IMR-90 (cell line): ENCODE data around the gene CLEC4G. TPM values are rescaled to one million over a fixed set of nuclear protein-coding genes. Genes with fewer than 3 reads are reported as not detected.

Source experiments
- ATAC-seq: fragments of 200-7000 bp; cut with Tn5 transposase; 2 replicates; pipeline ENCODE4 v1.9.1; 2020; ENCODE audit warnings: low read depth, mild to moderate bottlenecking, moderate library complexity
- BruUV-seq: library from RNA; stranded (reverse); fragments of 400-500 nt; replicated peaks from 2 replicates; lab custom pipeline; 2021; lab: Mats Ljungman, UMichigan
- CTCF ChIA-PET: fragments of 300-600 bp; formaldehyde crosslinking; extraction: SDS; loops from one replicate; lab custom pipeline; 2021; ENCODE audit warnings: antibody characterized with exemption; lab: Yijun Ruan, JAX
- POLR2A ChIA-PET: fragments of 300-600 bp; sonication (Branson Sonifier 250); formaldehyde crosslinking; loops from one replicate; lab custom pipeline; 2022; ENCODE audit warnings: antibody characterized with exemption; ENCODE audit not compliant: unreplicated experiment; lab: Charles Lee
- DNase-seq: peaks from one replicate; pipeline ENCODE4 v3.0.0; 2013
- H2AFZ ChIP-seq: replicated peaks from 2 replicates; pipeline ENCODE3; 2013; ENCODE audit warnings: low read length, mild to moderate bottlenecking; ENCODE audit not compliant: poor library complexity
- H2AK5ac ChIP-seq: 2 replicates; pipeline ENCODE4 v1.6.1; 2013; ENCODE audit warnings: low read depth, low read length, inconsistent platforms
- H2AK9ac ChIP-seq: replicated peaks from 2 replicates; pipeline ENCODE3; 2013; ENCODE audit warnings: mild to moderate bottlenecking, low read depth, low read length, moderate library complexity; ENCODE audit not compliant: poor library complexity
- H2BK120ac ChIP-seq: 2 replicates; pipeline ENCODE4 v1.6.1; 2013; ENCODE audit warnings: low read depth, low read length, inconsistent platforms
- H2BK15ac ChIP-seq: 3 replicates; pipeline ENCODE4 v1.6.1; 2013; ENCODE audit warnings: low read depth, low read length, inconsistent platforms
- H2BK20ac ChIP-seq: 2 replicates; pipeline ENCODE4 v1.6.1; 2013; ENCODE audit warnings: low read depth, mild to moderate bottlenecking, inconsistent platforms, low read length, moderate library complexity
- H2BK5ac ChIP-seq: 2 replicates; pipeline ENCODE4 v1.6.1; 2013; ENCODE audit warnings: mild to moderate bottlenecking, low read depth, low read length, inconsistent platforms; ENCODE audit not compliant: poor library complexity, severe bottlenecking
- H3K14ac ChIP-seq: replicated peaks from 2 replicates; pipeline ENCODE4 v1.6.1; 2013; ENCODE audit warnings: low read depth, low read length, inconsistent platforms
- H3K18ac ChIP-seq: 2 replicates; pipeline ENCODE4 v1.6.1; 2013; ENCODE audit warnings: low read depth, low read length, control low read depth
- H3K23ac ChIP-seq: 2 replicates; pipeline ENCODE4 v1.6.1; 2013; ENCODE audit warnings: low read depth, low read length, inconsistent platforms
- H3K27ac ChIP-seq: 2 replicates; pipeline ENCODE4 v1.5.1; 2013; ENCODE audit warnings: mild to moderate bottlenecking, control low read depth, low read length; ENCODE audit not compliant: insufficient read depth
- H3K27me3 ChIP-seq: 2 replicates; pipeline ENCODE4 v1.6.1; 2013; ENCODE audit warnings: low read length; ENCODE audit not compliant: control insufficient read depth, insufficient read depth
- H3K36me3 ChIP-seq: 2 replicates; pipeline ENCODE4 v1.6.1; 2013; ENCODE audit warnings: low read length, mixed read lengths; ENCODE audit not compliant: control insufficient read depth, insufficient read depth
- H3K4ac ChIP-seq: 2 replicates; pipeline ENCODE4 v1.6.1; 2013; ENCODE audit warnings: low read depth, low read length, inconsistent platforms
- H3K4me1 ChIP-seq: 2 replicates; pipeline ENCODE4 v1.6.1; 2013; ENCODE audit warnings: low read length, mixed read lengths; ENCODE audit not compliant: control insufficient read depth, insufficient read depth
- H3K4me2 ChIP-seq: 2 replicates; pipeline ENCODE4 v1.6.1; 2013; ENCODE audit warnings: low read depth, mild to moderate bottlenecking, control low read depth, low read length, moderate library complexity
- H3K4me3 ChIP-seq: 2 replicates; pipeline ENCODE4 v1.5.1; 2013; ENCODE audit warnings: low read depth, mild to moderate bottlenecking, control low read depth, low read length, moderate library complexity; ENCODE audit not compliant: insufficient read depth
- H3K56ac ChIP-seq: 2 replicates; pipeline ENCODE4 v1.6.1; 2013; ENCODE audit warnings: low read length, inconsistent platforms; ENCODE audit not compliant: insufficient read depth; ENCODE audit errors: extremely low read depth
- H3K79me1 ChIP-seq, 2 experiments: 2 replicates each; pipeline ENCODE4 v1.6.1; 2013; ENCODE audit warnings: low read length in 2 of 2, inconsistent platforms in 1 of 2, low read depth in 1 of 2
- H3K9ac ChIP-seq: 2 replicates; pipeline ENCODE4 v1.6.1; 2013; ENCODE audit warnings: low read depth, low read length, control low read depth
- H3K9me1 ChIP-seq: 2 replicates; pipeline ENCODE4 v1.6.1; 2013; ENCODE audit warnings: low read length, inconsistent platforms; ENCODE audit not compliant: insufficient read depth
- H3K9me3 ChIP-seq: 2 replicates; pipeline ENCODE4 v1.6.1; 2013; ENCODE audit warnings: low read length; ENCODE audit not compliant: control insufficient read depth, insufficient read depth
- H4K20me1 ChIP-seq: 2 replicates; pipeline ENCODE4 v1.6.1; 2013; ENCODE audit warnings: low read length, inconsistent platforms; ENCODE audit not compliant: insufficient read depth
- H4K5ac ChIP-seq: 2 replicates; pipeline ENCODE4 v1.6.1; 2013; ENCODE audit warnings: mild to moderate bottlenecking, low read depth, low read length, control low read depth
- H4K8ac ChIP-seq, 2 experiments: 2 replicates each; pipeline ENCODE4 v1.6.1; 2013; ENCODE audit warnings: low read depth in 2 of 2, low read length in 2 of 2, control low read depth in 1 of 2, inconsistent platforms in 1 of 2
- H4K91ac ChIP-seq: 2 replicates; pipeline ENCODE4 v1.6.1; 2013; ENCODE audit warnings: low read depth, low read length, inconsistent platforms; ENCODE audit not compliant: insufficient read depth
- CTCF ChIP-seq: conservative IDR thresholded peaks from 2 replicates; pipeline ENCODE4 v1.5.1; 2012; ENCODE audit warnings: mild to moderate bottlenecking, low read depth, low read length, improper control_type of control experiment
- ELK1 ChIP-seq: fragments of 150-350 bp; IDR thresholded peaks from 2 replicates; pipeline ENCODE4 v1.6.1; 2016; ENCODE audit warnings: low read depth, mild to moderate bottlenecking, low read length, moderate library complexity, borderline replicate concordance
- FOS ChIP-seq: fragments of 150-350 bp; IDR thresholded peaks from 2 replicates; pipeline ENCODE4 v1.6.1; 2016; ENCODE audit warnings: low read depth, low read length
- MAFK ChIP-seq: IDR thresholded peaks from 2 replicates; pipeline ENCODE4 v1.6.1; 2012; ENCODE audit warnings: low read depth, low read length, improper control_type of control experiment
- MXI1 ChIP-seq: IDR thresholded peaks from 2 replicates; pipeline ENCODE4 v1.6.1; 2012; ENCODE audit warnings: low read depth, mild to moderate bottlenecking, low read length, moderate library complexity, borderline replicate concordance
- POLR2A ChIP-seq: IDR thresholded peaks from 2 replicates; pipeline ENCODE4 v1.6.1; 2012; ENCODE audit warnings: mild to moderate bottlenecking, low read depth, low read length
- RAD21 ChIP-seq: IDR thresholded peaks from 2 replicates; pipeline ENCODE4 v1.6.1; 2012; ENCODE audit warnings: low read length, improper control_type of control experiment
- SMC3 ChIP-seq: fragments of 150-350 bp; IDR thresholded peaks from 2 replicates; pipeline ENCODE4 v1.6.1; 2016; ENCODE audit warnings: low read depth, mild to moderate bottlenecking, antibody characterized with exemption, low read length, moderate library complexity
- USF2 ChIP-seq: fragments of 150-350 bp; IDR thresholded peaks from 2 replicates; pipeline ENCODE4 v1.6.1; 2017; ENCODE audit warnings: mild to moderate bottlenecking, antibody characterized with exemption, low read length, low read depth
- WGBS, 2 experiments: methylation state at CpG; one replicate each; pipeline versions ENCODE4 v1.1.5 to v1.1.7; 2013; ENCODE audit warnings: missing lambda C conversion rate in 2 of 2; ENCODE audit not compliant: insufficient read length in 1 of 2; ENCODE audit errors: extremely low coverage in 2 of 2; 5-methylcytosine and 5-hydroxymethylcytosine counted together
- dilution Hi-C: fragments of 300-500 bp; cut with HindIII; formaldehyde crosslinking; loops from one replicate; pipeline ENCODE4 v1.14.3; 2018; ENCODE audit warnings: low sequenced_read_pairs; ENCODE audit not compliant: unreplicated experiment
- in situ Hi-C: fragments of 300-500 bp; cut with MboI; formaldehyde crosslinking; loops from 3 replicates; pipeline ENCODE4 v1.14.3; 2019; ENCODE audit warnings: low sequenced_read_pairs, inconsistent platforms, mixed read lengths
- intact Hi-C: fragments of 100-400 bp; cut with micrococcal nuclease; formaldehyde crosslinking; loops from 2 replicates; pipeline ENCODE4 v1.10.0; 2022
- polyA plus RNA-seq, 3 experiments: library from polyadenylated mRNA; depleted of rRNA; stranded (reverse); fragments of >200 nt; gene quantifications; 2 replicates each; pipeline ENCODE4 v1.2.3, GENCODE V29; 2012; ENCODE audit warnings: low replicate concordance in 1 of 3
- total RNA-seq: library from RNA; depleted of rRNA; stranded (reverse); fragments of >200 nt; gene quantifications from 2 replicates; pipeline ENCODE4 v1.2.3, GENCODE V29; 2012

CLEC4G gene
- total and polyA plus RNA-seq, 2 of the 4 experiments (the other 2 are of a cell fraction), result not detected

GRCh38 chr19:7692417-7693088, 39.4 kb downstream of the CLEC4G start:
- Histone ChIP-seq H3K23ac (no peak overlapping the region), H2BK5ac (no peak overlapping the region), H2BK120ac (no peak overlapping the region), H3K9me1 (no peaks in the 10 kb centered on the region), H3K4me1 (no peaks in the 10 kb centered on the region), H2BK15ac (no peak overlapping the region), H3K27me3 (peaks cover 10% of the 10 kb centered on the region), H3K9ac (no peak overlapping the region), H4K5ac (no peak overlapping the region), H3K4ac (no peak overlapping the region), H4K8ac (no peak overlapping the region), H3K9me3 (peaks cover 2% of the 10 kb centered on the region; the same call in 1 of the 2 replicates), H3K14ac (no peak overlapping the region), H2AFZ (no peak overlapping the region), H3K36me3 (no peaks in the 10 kb centered on the region), H3K4me2 (no peak overlapping the region), H2AK5ac (no peak overlapping the region), H3K56ac (no peak overlapping the region), H3K4me3 (no peak overlapping the region), H4K20me1 (no peaks in the 10 kb centered on the region), H3K27ac (no peak overlapping the region), H2BK20ac (no peak overlapping the region), H3K79me1 (no peaks in the 10 kb centered on the region), H2AK9ac (no peak overlapping the region), H3K18ac (no peak overlapping the region), H4K91ac (no peak overlapping the region)
- dilution Hi-C loops (no loop called here), intact Hi-C loops (no loop called here), in situ Hi-C loops (no loop called here)
- ATAC-seq (no peak), DNase-seq (no peak)
- 65% methylated on average over 9 of the region's 13 CpGs; no CpG with 5 or more reads in 1 of the 2 experiments for WGBS, 2 experiments
- CTCF ChIA-PET, result no interaction called here
- no peak for TF ChIP-seq POLR2A
- no peak for TF ChIP-seq RAD21
- TF ChIP-seq CTCF, result no peak
- no peak for TF ChIP-seq SMC3
- no peak for TF ChIP-seq USF2
- no peak for TF ChIP-seq MXI1
- TF ChIP-seq FOS, result no peak
- no peak for TF ChIP-seq MAFK
- no peak for TF ChIP-seq ELK1
- POLR2A ChIA-PET, result no interaction called here
- no TSS peak for BruUV-seq
